Ramos (cell line): Measurements from ENCODE around the gene SPATC1L.

Experiments used
- in situ Hi-C: fragments of 300-500 bp; cut with MboI; formaldehyde crosslinking; loops from one replicate; pipeline ENCODE4 v1.14.3; 2022; ENCODE audit warnings: low sequenced_read_pairs; ENCODE audit not compliant: unreplicated experiment

Gene SPATC1L

GRCh38 chr21:46122758-46123683, 61.2 kb downstream of the SPATC1L start:
- in situ Hi-C loops: no loop called here

- in situ Hi-C loops: no loop called here
Observed at GRCh38 chr21:46122237-46122671, 62.0 kb downstream of the SPATC1L start.

- in situ Hi-C loops: no loop called here
Observed at GRCh38 chr21:46121286-46122221, 62.7 kb downstream of the SPATC1L start.

GRCh38 chr21:46120301-46121285, 63.7 kb downstream of the SPATC1L start:
- in situ Hi-C loops: no loop called here

- in situ Hi-C loops: no loop called here
Observed at GRCh38 chr21:46119637-46120271, 64.5 kb downstream of the SPATC1L start.

- in situ Hi-C loops: no loop called here
Observed at GRCh38 chr21:46119144-46119636, 65.1 kb downstream of the SPATC1L start.

GRCh38 chr21:46118316-46119143, 65.7 kb downstream of the SPATC1L start:
- in situ Hi-C loops: no loop called here

- in situ Hi-C loops: no loop called here
Observed at GRCh38 chr21:46117586-46118315, 66.5 kb downstream of the SPATC1L start.

GRCh38 chr21:46116776-46117585, 67.3 kb downstream of the SPATC1L start:
- in situ Hi-C loops: no loop called here

GRCh38 chr21:46116189-46116775, 68.0 kb downstream of the SPATC1L start:
- in situ Hi-C loops: no loop called here

- in situ Hi-C loops: no loop called here
Observed at GRCh38 chr21:46115441-46116188, 68.6 kb downstream of the SPATC1L start.

GRCh38 chr21:46114963-46115362, 69.3 kb downstream of the SPATC1L start:
- in situ Hi-C loops: no loop called here

GRCh38 chr21:46113497-46114176, 70.6 kb downstream of the SPATC1L start:
- in situ Hi-C loops: no loop called here

GRCh38 chr21:46112725-46113215, 71.5 kb downstream of the SPATC1L start:
- in situ Hi-C loops: no loop called here
